ENCODE results near the gene ARHGAP45.

The ARHGAP45 gene

GRCh38 chr19:1037621-1038064 is 29.3 kb upstream of the ARHGAP45 start:
- no peak for DNase-seq (ENCODE audit: extremely low read depth in 1 of 2, low read depth in 1 of 2)

DNA sequence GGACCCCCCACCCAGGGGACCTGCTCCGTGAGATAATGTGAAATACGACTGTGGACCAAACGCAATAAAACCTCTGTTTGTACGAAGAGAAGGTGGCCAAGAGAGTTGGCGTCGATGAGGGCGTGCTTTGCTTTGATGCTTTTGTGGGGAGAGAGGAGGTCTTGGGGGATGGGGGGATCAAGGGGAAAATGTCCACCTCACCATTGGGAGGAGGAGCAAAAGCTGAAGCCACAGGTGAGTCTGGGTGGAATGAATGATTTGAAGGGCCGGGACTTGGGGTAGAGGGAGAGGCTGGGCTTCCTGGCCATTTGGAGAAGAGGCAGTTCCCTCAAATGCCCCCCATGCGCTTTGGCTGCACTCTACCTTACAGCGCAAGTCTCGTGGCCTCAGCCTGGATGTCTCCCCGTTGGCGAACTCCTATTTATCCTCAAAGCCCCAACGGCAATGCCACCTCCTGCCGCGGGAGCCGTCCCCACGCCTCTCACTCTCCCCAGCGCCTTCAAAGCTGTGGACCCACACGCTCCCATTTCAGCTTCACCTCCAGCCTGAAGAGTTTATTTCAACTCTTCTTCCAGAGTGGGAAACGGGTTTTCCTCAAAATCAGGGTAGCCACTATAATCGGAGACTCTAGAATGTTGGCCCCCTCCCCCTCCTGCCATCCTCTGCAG is 27.9 kb upstream of the ARHGAP45 start:
- no peak for DNase-seq (ENCODE audit: extremely low read depth in 1 of 2, low read depth in 1 of 2)

- DNase-seq (ENCODE audit: extremely low read depth in 1 of 2, low read depth in 1 of 2), result peak; percentile 98 to 99
These were observed 27.1 kb upstream of the ARHGAP45 start, which contains the start of gene ABCA7 for GRCh38 chr19:1039646-1040475. TSS of gene ABCA7 (plus strand) at chr19:1040107. CDS start at chr19:1041362, 1,255 bp downstream.

DNA sequence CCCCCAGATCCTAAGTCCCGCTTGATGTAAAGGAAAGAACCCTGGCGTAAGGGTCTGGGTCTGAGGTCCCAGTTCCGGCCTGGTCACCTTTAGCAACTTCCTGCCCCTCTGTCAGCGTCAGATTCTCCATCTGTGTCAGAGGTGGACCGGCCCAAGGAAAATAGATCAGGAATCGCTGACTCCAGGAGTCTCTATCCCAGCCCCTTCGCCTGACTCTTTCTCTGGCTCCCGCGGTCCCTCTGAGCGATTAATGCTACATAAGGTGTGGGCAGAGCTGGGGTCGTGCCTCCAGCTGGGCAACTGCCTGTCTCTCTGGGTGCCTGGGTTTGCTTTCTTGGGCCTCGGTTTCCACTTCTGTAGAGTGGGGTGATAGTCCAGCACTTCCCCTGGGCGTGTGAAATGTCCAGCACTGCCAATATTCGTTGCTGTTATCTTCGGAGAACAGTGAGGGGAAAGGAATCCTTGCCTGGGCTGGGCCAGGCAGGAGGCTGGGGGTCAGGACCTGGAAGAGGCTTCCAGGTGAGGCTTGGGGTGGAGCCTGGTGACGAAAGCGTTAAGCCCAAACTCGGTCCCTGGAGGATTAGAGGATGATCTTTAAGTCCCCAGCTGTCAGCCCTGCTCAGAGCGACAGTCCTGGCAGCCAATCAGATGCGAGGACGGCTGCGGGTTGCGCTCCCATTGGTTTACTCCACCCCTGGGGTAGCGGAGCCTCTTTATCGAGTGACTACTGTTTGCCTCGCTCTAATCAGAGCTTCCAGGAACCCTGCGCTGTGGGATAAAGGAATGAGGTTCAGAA is 26.3 kb upstream of the ARHGAP45 start:
- DNase-seq (ENCODE audit: extremely low read depth in 1 of 2, low read depth in 1 of 2), result peak; percentile 76 to 88

DNA sequence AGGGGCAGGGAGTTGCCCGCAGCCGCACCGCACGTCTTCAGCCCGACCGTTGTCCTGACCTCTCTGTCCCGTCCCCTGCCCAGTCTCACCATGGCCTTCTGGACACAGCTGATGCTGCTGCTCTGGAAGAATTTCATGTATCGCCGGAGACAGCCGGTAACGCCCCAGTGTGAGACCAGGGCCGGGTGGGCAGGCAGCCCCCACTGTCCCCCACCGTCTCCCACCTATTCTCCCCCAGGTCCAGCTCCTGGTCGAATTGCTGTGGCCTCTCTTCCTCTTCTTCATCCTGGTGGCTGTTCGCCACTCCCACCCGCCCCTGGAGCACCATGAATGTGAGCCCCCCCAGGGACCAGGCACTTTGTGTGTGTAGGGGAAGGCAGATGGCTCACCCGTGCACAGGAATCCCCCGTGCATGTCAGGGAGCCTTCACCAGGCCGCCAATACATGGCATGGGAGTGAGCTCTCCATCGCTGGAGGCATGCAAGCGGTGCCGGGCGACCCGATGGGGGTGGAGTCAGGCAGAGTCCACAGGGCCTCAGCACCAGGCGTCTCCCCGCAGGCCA is 25.6 kb upstream of the ARHGAP45 start:
- DNase-seq (ENCODE audit: extremely low read depth in 1 of 2, low read depth in 1 of 2), result no peak

- DNase-seq (ENCODE audit: extremely low read depth in 1 of 2, low read depth in 1 of 2), result no peak
These were observed 24.9 kb upstream of the ARHGAP45 start for GRCh38 chr19:1041835-1042685.

DNA sequence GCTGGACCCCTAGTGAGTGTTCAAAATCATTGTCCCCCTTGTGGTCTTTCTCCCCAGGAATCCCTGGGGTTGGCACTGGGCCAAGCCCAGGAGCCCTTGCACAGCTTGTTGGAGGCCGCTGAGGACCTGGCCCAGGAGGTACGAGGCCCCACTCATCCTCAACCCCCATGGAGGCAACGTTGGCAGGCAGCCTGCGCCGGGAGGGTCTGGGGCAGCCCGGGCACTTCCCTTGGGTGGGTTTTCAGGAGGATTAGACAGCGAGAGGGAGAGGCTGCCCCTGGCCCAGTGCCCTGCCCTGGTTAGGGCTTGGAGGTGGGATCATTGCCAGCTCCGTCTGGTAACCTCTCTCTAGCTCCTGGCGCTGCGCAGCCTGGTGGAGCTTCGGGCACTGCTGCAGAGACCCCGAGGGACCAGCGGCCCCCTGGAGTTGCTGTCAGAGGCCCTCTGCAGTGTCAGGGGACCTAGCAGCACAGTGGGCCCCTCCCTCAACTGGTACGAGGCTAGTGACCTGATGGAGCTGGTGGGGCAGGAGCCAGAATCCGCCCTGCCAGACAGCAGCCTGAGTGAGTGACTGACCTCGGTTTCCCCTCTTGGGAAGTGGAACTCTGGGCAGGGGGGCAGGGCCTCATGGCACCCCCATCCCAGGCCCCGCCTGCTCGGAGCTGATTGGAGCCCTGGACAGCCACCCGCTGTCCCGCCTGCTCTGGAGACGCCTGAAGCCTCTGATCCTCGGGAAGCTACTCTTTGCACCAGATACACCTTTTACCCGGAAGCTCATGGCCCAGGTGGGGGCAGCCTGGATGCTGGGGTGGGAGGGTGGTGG is 24.1 kb upstream of the ARHGAP45 start:
- no peak for DNase-seq (ENCODE audit: extremely low read depth in 1 of 2, low read depth in 1 of 2)

DNA sequence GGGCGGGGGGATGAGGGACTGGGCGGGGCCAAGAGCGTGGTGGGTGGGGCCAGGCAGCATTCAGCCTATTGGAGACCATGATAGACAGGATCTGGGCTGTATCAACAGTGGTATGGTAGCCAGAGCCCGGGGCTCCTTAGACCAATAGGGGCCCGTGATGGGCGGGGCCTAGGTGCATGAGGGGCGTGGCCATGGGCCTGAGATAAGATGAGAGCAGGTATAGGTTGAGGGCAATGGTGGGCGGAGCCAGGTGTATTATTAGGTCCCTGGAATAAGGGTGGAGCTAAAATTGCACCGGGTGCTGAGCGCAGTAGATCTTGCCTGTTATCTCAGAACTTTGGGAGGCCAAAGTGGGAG is 21.7 kb upstream of the ARHGAP45 start:
- DNase-seq (ENCODE audit: extremely low read depth in 1 of 2, low read depth in 1 of 2), result peak in 1 of 2 donors; percentile 83

DNA sequence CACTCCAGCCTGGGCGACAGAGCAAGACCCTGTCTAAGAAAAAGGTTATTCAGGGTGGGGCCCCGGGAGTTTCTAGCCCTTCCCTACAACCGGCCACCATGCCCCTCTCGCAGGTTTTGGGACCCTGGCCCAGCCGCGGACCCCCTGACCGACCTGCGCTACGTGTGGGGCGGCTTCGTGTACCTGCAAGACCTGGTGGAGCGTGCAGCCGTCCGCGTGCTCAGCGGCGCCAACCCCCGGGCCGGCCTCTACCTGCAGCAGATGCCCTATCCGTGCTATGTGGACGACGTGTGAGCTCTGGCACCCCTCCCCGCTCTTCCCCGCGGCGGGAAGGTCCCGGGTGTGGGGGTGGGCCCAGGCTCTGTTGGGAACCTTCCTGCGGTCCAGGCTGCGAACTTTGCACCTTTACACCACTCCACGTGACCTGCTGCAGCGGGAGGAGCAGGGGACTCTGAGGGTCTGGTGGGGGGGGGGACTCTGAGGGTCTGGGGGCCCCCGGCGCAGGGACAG is 20.8 kb upstream of the ARHGAP45 start:
- DNase-seq (ENCODE audit: extremely low read depth in 1 of 2, low read depth in 1 of 2), result no peak

- no peak for DNase-seq (ENCODE audit: extremely low read depth in 1 of 2, low read depth in 1 of 2)
These were observed 19.9 kb upstream of the ARHGAP45 start for GRCh38 chr19:1046836-1047695.

GRCh38 chr19:1047696-1048147 is 19.2 kb upstream of the ARHGAP45 start:
- no peak for DNase-seq (ENCODE audit: extremely low read depth in 1 of 2, low read depth in 1 of 2)

DNA sequence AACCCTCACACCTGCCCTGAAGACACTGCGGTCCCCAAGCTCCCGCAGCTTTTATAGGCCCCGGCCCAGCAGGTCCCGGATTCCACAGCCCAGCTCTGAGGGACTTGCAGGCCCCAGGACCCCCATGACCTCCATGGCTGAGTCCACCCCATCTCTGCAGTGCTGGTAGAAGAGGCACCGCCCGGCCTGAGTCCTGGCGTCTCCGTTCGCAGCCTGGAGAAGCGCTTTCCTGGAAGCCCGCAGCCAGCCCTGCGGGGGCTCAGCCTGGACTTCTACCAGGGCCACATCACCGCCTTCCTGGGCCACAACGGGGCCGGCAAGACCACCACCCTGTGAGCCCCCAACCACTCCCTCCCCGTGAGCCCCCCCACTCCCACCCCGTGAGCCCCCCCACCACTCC is 17.9 kb upstream of the ARHGAP45 start:
- no peak for DNase-seq (ENCODE audit: extremely low read depth in 1 of 2, low read depth in 1 of 2)

GRCh38 chr19:1049800-1050199 is 17.2 kb upstream of the ARHGAP45 start:
- DNase-seq (ENCODE audit: extremely low read depth in 1 of 2, low read depth in 1 of 2), result no peak

GRCh38 chr19:1050989-1051788 is 15.8 kb upstream of the ARHGAP45 start:
- no peak for DNase-seq (ENCODE audit: extremely low read depth in 1 of 2, low read depth in 1 of 2)

GRCh38 chr19:1051791-1052190 is 15.2 kb upstream of the ARHGAP45 start:
- no peak for DNase-seq (ENCODE audit: extremely low read depth in 1 of 2, low read depth in 1 of 2)

DNA sequence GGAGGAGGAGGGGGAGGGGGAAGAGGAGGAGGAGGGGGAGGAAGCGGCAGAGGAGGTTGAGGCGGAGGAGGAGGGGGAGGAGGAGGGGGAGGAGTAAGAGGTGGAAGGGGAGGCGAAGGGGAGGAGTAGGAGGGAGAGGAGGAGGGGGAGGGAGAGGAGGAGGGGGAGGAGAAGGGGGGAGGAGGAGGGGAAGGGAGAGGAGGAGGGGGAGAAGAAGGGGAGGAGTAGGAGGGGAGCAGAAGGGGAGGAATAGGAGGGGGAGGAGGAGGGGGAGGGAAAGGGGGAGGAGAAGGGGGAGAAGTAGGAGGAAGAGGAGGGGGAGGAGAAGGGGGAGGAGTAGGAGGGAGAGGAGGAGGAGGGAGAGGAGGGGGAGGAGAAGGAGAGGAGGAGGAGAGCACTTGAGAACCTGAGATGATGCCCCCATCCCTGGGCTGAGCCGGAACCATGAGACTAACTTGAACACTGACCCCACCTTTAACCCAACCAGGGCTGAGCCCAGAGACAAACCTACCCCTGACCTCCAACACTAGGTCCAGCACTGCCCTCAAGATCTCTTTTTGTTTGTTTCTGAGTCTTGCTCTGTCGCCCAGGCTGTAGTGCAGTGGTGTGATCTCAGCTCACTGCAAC is 14.5 kb upstream of the ARHGAP45 start:
- no peak for DNase-seq (ENCODE audit: extremely low read depth in 1 of 2, low read depth in 1 of 2)
